HepG2 (cell line): Measurements from ENCODE around the gene SOS2. TPM values are rescaled to one million over a fixed set of nuclear protein-coding genes. Genes with fewer than 3 reads are reported as not detected.

Experiments
- AKNA ChIP-seq: sonication (generic); formaldehyde crosslinking; IDR thresholded peaks from 2 replicates; pipeline ENCODE4 v1.4.0; 2020; ENCODE audit warnings: missing genetic modification reagents, borderline replicate concordance
- BRD4 ChIP-seq: sonication (generic); formaldehyde crosslinking; IDR thresholded peaks from 2 replicates; pipeline ENCODE4 v1.4.0; 2020; ENCODE audit warnings: missing genetic modification reagents
- CENPBD1 ChIP-seq: sonication (generic); formaldehyde crosslinking; IDR thresholded peaks from 2 replicates; pipeline ENCODE4 v1.8.0; 2022; ENCODE audit warnings: missing genetic modification reagents, low read depth, mild to moderate bottlenecking, borderline replicate concordance
- CENPX ChIP-seq: sonication (generic); formaldehyde crosslinking; IDR thresholded peaks from 2 replicates; pipeline ENCODE4 v1.9.0; 2021; ENCODE audit warnings: mild to moderate bottlenecking, missing genetic modification reagents, moderate library complexity
- CHD4 ChIP-seq: fragments of 200-600 bp; sonication (generic); IDR thresholded peaks from 2 replicates; pipeline ENCODE4 v1.7.0; 2017; ENCODE audit warnings: mild to moderate bottlenecking, low read length, borderline replicate concordance
- CREB3 ChIP-seq: sonication (generic); formaldehyde crosslinking; IDR thresholded peaks from 2 replicates; pipeline ENCODE4 v1.5.0; 2020; ENCODE audit warnings: missing genetic modification reagents
- FOXM1 ChIP-seq: sonication (generic); formaldehyde crosslinking; IDR thresholded peaks from 2 replicates; pipeline ENCODE4 v1.5.0; 2020; ENCODE audit warnings: missing genetic modification reagents
- GLMP ChIP-seq: sonication (generic); formaldehyde crosslinking; IDR thresholded peaks from 2 replicates; pipeline ENCODE4 v1.9.0; 2021; ENCODE audit warnings: missing genetic modification reagents, mild to moderate bottlenecking, borderline replicate concordance
- HNRNPK ChIP-seq: fragments of 200-400 bp; formaldehyde crosslinking; IDR thresholded peaks from 2 replicates; pipeline ENCODE4 v1.6.1; 2018; ENCODE audit warnings: low read length, low read depth, moderate library complexity, mild to moderate bottlenecking; ENCODE audit not compliant: poor library complexity, severe bottlenecking
- LCORL ChIP-seq, 2 experiments: fragments of 450-650 bp in 1 of 2; sonication (generic) in 1 of 2; formaldehyde crosslinking in 1 of 2; IDR thresholded peaks; 2 replicates each; pipeline versions ENCODE4 v1.5.0 to v1.6.1; 2017 to 2020; ENCODE audit warnings: antibody characterized with exemption in 1 of 2, missing genetic modification reagents in 1 of 2
- MXD4 ChIP-seq: IDR thresholded peaks from 2 replicates; pipeline ENCODE4 v1.6.1; 2016; ENCODE audit warnings: mild to moderate bottlenecking, missing biosample characterization, missing genetic modification reagents
- NCOR1 ChIP-seq: fragments of 200-600 bp; sonication (generic); IDR thresholded peaks from 2 replicates; pipeline ENCODE4 v1.7.0; 2017; ENCODE audit warnings: antibody characterized with exemption, low read length, borderline replicate concordance
- NFE2 ChIP-seq: sonication (generic); formaldehyde crosslinking; IDR thresholded peaks from 2 replicates; pipeline ENCODE4 v1.4.0; 2020; ENCODE audit warnings: missing genetic modification reagents
- PTBP1 ChIP-seq: fragments of 200-400 bp; formaldehyde crosslinking; IDR thresholded peaks from 2 replicates; pipeline ENCODE4 v1.6.1; 2018; ENCODE audit warnings: low read length, low read depth; ENCODE audit not compliant: poor library complexity, severe bottlenecking
- RNF2 ChIP-seq: fragments of 450-650 bp; conservative IDR thresholded peaks from 2 replicates; pipeline ENCODE4 v1.6.1; 2016; ENCODE audit warnings: low read depth
- TARDBP ChIP-seq: sonication (generic); formaldehyde crosslinking; IDR thresholded peaks from 2 replicates; pipeline ENCODE4 v1.8.0; 2022; ENCODE audit warnings: mild to moderate bottlenecking, missing genetic modification reagents
- TBX3 ChIP-seq: fragments of 450-650 bp; IDR thresholded peaks from 2 replicates; pipeline ENCODE4 v1.6.1; 2017; ENCODE audit warnings: antibody characterized with exemption, mild to moderate bottlenecking, inconsistent platforms, borderline replicate concordance
- TCF7L2 ChIP-seq: IDR thresholded peaks from 2 replicates; pipeline ENCODE4 v1.6.1; 2011; ENCODE audit warnings: mild to moderate bottlenecking, low read depth, low read length, moderate library complexity
- ZNF101 ChIP-seq: sonication (generic); formaldehyde crosslinking; IDR thresholded peaks from 2 replicates; pipeline ENCODE4 v1.4.0; 2020; ENCODE audit warnings: mild to moderate bottlenecking, low read depth, missing genetic modification reagents, borderline replicate concordance
- ZNF333 ChIP-seq: sonication (generic); formaldehyde crosslinking; IDR thresholded peaks from 2 replicates; pipeline ENCODE4 v1.4.0; 2020; ENCODE audit warnings: mild to moderate bottlenecking, missing genetic modification reagents, borderline replicate concordance
- ZNF510 ChIP-seq: sonication (generic); formaldehyde crosslinking; IDR thresholded peaks from 2 replicates; pipeline ENCODE4 v1.4.0; 2020; ENCODE audit warnings: low read depth, mild to moderate bottlenecking, missing genetic modification reagents
- ZNF644 ChIP-seq: IDR thresholded peaks from 2 replicates; pipeline ENCODE4 v1.6.1; 2016; ENCODE audit warnings: low read depth
- ZNF720 ChIP-seq: sonication (generic); formaldehyde crosslinking; IDR thresholded peaks from 2 replicates; pipeline ENCODE4 v1.4.0; 2020; ENCODE audit warnings: missing genetic modification reagents
- polyA plus RNA-seq, 8 experiments: library from polyadenylated mRNA; depleted of rRNA in 3 of 8; stranded (reverse) in 7 of 8; unstranded in 1 of 8; fragments of >200 nt; fragmentation: Illumina TruSeq in 4 of 8; extraction: Trizol in 4 of 8; gene quantifications; 2 replicates each; pipeline versions ENCODE4 v1.2.1 to v1.2.3, GENCODE V29; 2011 to 2016; ENCODE audit warnings: low read depth in 4 of 8, missing spikeins in 1 of 8, mixed read lengths in 1 of 8; ENCODE audit not compliant: insufficient read depth in 1 of 8
- total RNA-seq, 5 experiments: library from RNA; depleted of rRNA; stranded (reverse); fragments of >200 nt; fragmentation: Illumina TruSeq; extraction: Trizol; gene quantifications; 2 replicates each; pipeline ENCODE4 v1.2.3, GENCODE V29; 2016; ENCODE audit warnings: low read depth in 1 of 5

SOS2 gene
- total and polyA plus RNA-seq, 2 of the 13 experiments (the other 11 are each of a cell fraction or from before 2014, with no cell fraction given) = 9.3 to 12.1 TPM

GRCh38 chr14:50116181-50116956 is 115.0 kb downstream of the SOS2 start, which contains the start of gene VCPKMT (continued):
- TF ChIP-seq ZNF101 (CRISPR knock-in tag) (no peak), FOXM1 (CRISPR knock-in tag) (no peak), CENPX (CRISPR knock-in tag) (no peak), ZNF720 (no peak), TCF7L2 (no peak), CHD4 (no peak), RNF2 (peak; percentile 62; the same call in 1 of the 2 replicates), TARDBP (CRISPR knock-in tag) (no peak; the same call in 1 of the 2 replicates), PTBP1 (no peak), AKNA (CRISPR knock-in tag) (no peak), GLMP (CRISPR knock-in tag) (no peak), BRD4 (CRISPR knock-in tag) (no peak), ZNF510 (CRISPR knock-in tag) (no peak), ZNF333 (no peak), LCORL (IDR thresholded peaks at IDR 0.05) (no peak), LCORL (CRISPR knock-in tag; IDR thresholded peaks at IDR 0.05) (peak; percentile 59; the same call in 1 of the 2 replicates), NFE2 (CRISPR knock-in tag) (no peak), ZNF644 (CRISPR knock-in tag) (no peak), NCOR1 (no peak), HNRNPK (no peak), MXD4 (peak; percentile 77), TBX3 (no peak), CENPBD1 (CRISPR knock-in tag) (no peak), CREB3 (CRISPR knock-in tag) (no peak)
